HG02763 (cell line): ENCODE data around the gene CCDC107.
A peak's percentile ranks its signal among the peaks of the same experiment; 100 is the strongest.
"Not testable (repeated sequence)": the region's sequence is repeated elsewhere in the genome, so short reads cannot be mapped to it uniquely, and the experiment has no call there.

Experiments used
- ATAC-seq: cut with Tn5 transposase; IDR thresholded peaks from one replicate; pipeline ENCODE4 v1.9.1; 2021; ENCODE audit warnings: mild to moderate bottlenecking, moderate library complexity; ENCODE audit not compliant: unreplicated experiment

CCDC107 gene

DNA sequence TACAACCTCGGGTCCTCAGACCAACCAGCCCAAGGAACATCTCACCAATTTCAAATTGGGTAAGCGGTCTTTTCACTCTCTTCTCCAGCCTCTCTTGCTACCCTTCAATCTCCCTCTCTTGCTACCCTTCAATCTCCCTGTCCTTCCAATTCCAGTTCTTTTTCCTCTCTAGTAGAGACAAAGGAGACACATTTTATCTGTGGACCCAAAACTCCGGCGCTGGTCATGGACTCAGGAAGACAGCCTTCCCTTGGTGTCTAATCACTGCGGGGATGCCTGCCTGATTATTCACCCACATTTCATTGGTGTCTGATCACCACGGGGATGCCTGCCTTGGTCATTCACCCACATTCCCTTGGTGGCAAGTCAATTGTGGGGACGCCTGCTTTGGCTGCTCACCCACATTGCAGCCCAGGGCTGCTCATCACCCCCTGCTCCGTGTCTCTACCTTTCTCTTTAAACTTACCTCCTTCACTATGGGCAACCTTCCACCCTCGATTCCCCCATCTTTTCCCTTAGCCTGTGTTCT is 20.6 kb upstream of the CCDC107 start:
- not testable (repeated sequence) for ATAC-seq

- not testable (repeated sequence) for ATAC-seq
Measured at GRCh38 chr9:35638751-35639150, 19.3 kb upstream of the CCDC107 start.

- ATAC-seq, result not testable (repeated sequence)
Measured at GRCh38 chr9:35639225-35639624, 18.9 kb upstream of the CCDC107 start.

DNA sequence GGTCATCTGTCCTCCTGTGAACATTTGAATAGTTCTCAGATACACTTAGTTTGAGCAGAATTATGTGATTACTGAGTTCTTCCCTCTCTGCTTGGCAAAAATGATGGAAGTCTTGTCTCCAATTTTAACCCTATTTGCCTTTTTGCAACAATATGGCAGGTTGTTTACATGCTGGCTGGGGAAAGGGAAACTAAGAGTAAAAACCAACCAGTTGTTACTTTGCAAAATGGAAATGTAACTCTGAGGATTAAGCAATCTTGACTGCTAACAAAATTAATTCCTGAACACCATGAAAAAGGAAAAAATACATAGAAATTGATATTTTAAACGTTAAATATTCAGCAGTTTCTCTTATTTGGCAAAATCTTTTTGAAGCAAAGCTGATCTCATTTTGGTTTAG is 18.5 kb upstream of the CCDC107 start:
- no peak for ATAC-seq

DNA sequence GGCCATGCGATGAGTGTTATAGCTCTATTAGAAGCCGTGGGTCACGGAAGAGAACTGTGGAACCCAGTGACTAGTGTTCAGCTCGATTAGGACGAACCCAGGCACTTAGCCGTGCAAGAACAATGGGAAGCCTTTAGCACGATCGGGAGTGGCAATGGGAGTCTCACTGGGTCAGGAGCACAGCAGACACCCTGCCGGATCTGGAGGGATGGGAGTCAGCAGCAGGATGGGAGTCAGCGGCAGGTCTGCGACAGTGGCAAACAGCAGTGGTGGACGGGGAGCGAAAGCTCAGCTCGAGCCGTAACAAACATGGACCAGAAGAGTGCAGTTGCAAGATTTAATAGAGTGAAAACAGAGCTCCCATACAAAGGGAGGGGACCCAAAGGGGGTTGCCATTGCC is 17.7 kb upstream of the CCDC107 start:
- not testable (repeated sequence) for ATAC-seq

DNA sequence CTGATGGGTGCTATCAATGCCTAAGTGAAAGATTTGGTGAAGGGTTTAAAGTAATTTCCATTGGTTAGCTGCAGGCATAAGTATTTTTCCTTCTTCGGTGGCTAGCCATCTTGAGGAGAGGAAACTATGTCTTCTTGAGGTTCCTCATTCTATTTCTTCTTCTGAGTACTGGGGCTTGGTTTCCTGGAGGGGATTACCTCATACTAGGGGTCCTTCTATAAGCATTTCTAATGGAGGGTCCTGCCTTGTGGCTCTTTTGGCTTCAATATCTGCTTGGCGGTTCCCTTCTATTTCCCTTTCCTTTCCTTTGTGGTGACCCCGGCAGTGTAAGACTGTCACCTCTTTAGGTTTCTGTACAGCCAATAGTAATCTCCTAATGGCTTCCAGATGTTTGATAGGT is 16.6 kb upstream of the CCDC107 start:
- not testable (repeated sequence) for ATAC-seq

- no peak for ATAC-seq
Measured at GRCh38 chr9:35643046-35643445, 15.0 kb upstream of the CCDC107 start.

- not testable (repeated sequence) for ATAC-seq
Measured at GRCh38 chr9:35645736-35646135, 12.4 kb upstream of the CCDC107 start.

- no peak for ATAC-seq
Measured at GRCh38 chr9:35646153-35646532, 11.9 kb upstream of the CCDC107 start.

DNA sequence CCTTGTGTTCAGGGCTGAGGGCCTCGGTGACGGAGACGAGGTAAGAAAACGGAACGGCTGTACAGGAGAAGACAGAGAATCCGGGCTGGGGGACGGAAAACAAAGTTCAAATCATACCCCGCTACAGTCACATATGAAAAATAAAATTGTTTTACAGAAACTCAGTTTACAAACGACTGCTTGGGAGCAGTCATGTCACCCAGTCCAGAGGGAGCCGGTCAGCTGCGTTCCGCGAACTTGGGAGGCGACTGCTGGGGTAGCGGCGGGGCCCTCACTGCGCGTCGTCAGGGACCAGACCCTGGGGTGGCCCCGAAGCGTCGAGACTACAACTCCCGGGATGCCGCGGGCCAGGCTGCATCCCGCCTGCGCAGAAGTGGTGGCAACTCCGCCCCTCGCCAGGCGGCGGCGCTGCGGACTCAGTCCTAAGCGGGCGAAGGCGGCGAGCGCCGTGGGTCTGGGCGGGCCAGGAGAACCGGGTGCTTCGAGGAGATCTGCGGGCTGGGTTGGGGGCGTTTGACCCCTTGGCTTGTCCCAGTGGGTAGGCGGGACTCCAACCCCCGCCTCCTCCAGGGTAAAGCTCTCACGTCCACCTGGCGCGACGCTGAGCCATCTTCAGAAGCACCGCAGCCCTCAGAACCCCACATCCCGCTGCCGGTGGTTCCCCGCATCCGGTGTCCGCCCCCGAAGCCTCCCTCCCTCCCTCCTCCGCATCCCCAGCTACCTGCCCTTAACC is 11.4 kb upstream of the CCDC107 start:
- ATAC-seq, result peak; percentile 85

- no peak for ATAC-seq
Measured at GRCh38 chr9:35649431-35650340, 8.4 kb upstream of the CCDC107 start.

DNA sequence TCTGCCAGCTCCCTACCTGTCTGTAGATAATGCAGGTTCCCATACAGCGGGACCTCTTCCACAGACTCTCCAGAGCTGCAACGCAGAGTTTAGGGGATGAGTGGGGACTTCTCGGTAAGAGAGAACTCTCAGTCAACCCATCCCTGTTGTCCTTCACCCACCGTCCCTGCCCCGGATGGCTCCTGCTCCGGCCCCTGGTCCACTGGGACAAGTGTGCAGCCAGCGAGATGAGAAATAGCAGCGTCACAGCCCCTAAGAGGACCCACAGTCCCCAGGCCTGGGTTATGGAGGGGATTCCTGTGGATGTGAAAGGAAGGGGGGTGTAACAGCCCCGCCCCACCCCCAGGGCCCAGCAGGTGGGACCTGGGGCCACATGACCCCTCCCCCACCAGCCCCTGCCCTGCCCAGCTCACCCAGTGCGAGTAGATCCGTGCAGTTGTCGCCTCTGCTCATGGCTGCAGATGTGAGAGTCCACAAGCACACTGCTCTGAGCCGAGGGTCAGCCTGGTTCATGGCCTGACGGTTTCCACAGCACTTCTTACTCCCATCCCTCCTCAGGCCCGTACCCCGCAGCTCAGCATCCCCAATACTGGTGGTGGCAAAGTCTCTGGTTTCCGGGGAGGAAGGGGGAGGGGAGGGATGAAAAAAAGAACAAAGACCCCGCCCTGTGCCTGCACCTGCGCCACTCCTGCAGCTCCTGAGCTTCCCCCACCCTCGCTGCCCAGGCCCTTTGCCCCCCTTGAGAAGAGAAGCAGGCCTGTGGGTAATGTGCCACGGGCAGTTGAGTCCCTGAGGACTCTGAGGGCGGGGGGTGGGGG is 7.5 kb upstream of the CCDC107 start, which contains the start of gene SIT1:
SIT1 (minus strand) TSS at position 591 of the 818 bp plus-strand sequence; CDS start at position 513, 78 bp downstream.
- no peak for ATAC-seq

GRCh38 chr9:35651956-35652828 is 5.9 kb upstream of the CCDC107 start:
- no peak for ATAC-seq

DNA sequence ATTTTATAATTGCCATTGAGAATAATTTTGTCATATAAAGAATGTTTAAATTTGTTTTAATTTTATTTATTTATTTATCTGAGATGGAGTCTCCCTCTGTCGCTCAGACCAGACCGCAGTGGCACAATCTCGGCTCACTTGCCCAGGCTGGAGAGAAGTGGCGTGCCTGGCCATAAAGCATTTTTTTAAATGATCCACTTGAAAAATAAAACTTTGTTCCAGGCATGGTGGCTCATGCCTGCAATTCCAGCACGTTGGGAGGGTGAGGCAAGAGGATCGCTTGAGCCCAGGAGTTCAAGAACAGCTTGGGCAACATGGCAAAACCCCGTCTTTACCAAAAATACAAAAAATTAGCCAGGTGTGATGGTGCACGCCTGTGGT is 5.3 kb upstream of the CCDC107 start:
- ATAC-seq, result no peak

DNA sequence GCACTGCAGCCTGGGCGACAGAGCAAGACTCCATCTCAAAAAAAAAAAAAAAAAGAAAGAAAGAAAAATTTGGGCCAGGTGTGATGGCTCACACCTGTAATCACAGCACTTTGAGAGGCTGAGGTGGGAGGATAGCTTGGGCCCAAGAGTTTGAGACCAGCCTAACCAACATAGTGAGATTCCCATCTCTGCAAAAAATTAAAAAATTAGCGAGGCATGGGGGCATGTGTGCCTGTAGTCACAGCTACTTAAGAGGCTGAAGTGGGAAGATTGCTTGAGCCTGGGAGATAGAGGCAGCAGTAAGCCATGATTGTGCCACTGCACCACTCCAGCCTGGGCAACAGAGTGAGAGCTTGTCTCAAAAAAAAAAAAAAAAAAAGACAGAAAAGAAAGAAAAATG is 4.5 kb upstream of the CCDC107 start:
- no peak for ATAC-seq

- no peak for ATAC-seq
Measured at GRCh38 chr9:35656348-35656747, 1.7 kb upstream of the CCDC107 start.

DNA sequence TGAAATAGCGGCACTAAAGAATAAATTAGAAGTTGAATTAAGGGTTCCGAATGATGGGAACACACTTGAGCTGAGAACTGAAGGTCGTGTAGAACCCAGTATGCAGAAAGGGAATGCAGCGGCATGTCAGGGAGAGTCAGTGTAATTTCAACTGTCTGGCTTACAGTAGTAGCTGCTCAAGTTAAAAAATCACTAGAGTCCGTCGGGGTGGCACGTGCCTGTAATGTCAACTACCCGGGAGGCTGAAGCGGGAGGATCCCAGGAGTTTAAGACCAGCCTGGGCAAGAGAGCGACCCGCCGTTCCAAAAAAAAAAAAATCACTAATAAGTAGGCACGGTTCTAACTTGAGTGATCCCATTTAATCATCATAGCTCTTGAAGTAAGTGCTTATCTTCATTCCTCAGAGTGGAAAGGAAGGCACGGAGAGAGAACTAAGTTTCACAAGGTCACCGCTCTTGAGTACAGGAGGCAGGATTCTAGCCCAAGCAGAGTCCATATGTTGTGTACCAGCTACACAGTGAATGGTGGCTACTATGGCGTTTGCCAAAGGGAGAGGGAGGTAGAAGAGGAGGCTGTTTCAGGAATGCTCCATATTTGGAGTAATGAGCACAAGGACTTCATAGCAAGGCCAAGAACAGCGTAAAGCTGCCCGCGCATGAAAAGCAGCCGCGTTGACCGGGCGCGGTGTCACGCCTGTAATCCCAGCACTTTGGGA is 1.1 kb upstream of the CCDC107 start:
- ATAC-seq, result no peak

GRCh38 chr9:35657546-35658136 is 451 bp upstream of the CCDC107 start, which contains the start of gene RMRP:
Gene RMRP, minus strand, starts transcription at chr9:35658019.
- peak; percentile 87 for ATAC-seq

GRCh38 chr9:35658968-35659220 is 802 bp downstream of the CCDC107 start:
- ATAC-seq, result no peak
